Stimulated activated CD8-positive, alpha-beta memory T cell treated with anti-CD3 and anti-CD28 coated beads, Interleukin-15, amount 100 ng/mL, for 48 hours (primary cell): ENCODE data around the gene ZDHHC18.
"Not testable (repeated sequence)": the region's sequence is repeated elsewhere in the genome, so short reads cannot be mapped to it uniquely, and the experiment has no call there.

Experiments used
- DNase-seq, 2 donors: peaks; one replicate each; pipeline ENCODE4 v3.0.0-alpha.2; 2020; ENCODE audit warnings: low read depth in 2 of 2

ZDHHC18 gene

DNA sequence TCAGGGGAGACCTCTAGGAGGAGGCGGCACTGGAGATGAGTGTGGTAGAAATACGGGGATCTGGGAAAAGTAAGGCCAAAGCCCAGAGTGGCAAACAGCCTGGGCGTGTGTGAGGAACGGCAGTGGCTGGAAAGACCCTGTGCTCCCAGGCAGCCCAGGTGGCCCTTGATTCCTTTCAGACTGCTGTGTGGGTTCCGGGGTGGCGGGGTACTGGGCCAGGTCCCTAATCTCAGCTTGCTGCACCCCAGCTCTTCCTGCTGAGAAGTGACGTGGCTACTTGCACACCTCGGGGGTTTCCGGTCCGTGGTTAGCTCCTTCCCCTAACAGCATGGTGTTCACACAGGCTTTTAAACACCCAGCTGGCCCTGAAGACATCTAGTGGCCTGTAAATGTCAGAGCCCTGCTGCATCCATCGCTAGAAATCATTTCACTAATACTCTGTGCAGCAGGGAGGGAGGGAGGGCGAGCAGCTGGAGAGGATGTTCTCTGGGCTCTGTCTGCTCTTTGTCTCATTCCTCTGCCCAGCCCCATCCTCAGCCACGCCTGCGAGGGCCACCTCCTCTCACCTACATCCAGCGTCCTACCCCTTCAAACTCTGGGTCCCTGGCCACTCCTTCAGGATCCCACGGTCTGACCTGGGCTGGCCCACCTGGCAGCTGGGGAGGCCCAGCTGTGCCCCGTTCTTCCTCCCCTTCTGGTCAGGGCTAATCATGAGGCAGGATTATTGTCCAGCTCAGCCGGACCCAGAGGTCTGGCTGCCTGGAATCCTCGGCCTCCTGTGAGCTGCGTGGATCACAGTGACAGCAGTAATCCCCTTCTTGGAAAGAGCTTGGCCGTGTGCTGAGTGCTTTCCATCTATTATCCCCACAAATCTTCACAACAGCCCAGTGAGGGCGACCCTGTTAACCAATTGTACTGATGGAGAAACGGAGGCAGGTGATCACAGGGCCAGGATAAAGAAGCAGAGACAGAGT is 7.2 kb downstream of the ZDHHC18 start:
- peak; percentile 78 to 79 for DNase-seq

DNA sequence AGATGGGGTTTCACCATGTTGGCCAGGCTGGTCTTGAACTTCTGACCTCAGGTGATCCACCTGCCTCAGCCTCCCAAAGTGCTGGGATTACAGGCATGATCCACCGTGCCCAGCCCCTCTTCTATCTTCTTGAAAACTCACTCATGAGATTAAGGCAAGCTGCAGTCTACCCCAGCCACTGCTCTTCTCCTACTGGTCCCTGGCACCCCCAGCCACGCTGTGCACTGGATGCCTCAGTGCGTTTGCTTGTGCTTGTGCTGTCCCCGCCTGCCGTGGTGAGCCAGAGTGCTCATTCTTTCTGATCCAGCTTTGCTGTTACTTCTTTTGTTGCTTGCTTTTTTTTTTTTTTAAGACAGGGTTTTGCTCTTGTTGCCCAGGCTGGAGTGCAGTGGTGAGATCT is 11.2 kb downstream of the ZDHHC18 start:
- not testable (repeated sequence) for DNase-seq

DNA sequence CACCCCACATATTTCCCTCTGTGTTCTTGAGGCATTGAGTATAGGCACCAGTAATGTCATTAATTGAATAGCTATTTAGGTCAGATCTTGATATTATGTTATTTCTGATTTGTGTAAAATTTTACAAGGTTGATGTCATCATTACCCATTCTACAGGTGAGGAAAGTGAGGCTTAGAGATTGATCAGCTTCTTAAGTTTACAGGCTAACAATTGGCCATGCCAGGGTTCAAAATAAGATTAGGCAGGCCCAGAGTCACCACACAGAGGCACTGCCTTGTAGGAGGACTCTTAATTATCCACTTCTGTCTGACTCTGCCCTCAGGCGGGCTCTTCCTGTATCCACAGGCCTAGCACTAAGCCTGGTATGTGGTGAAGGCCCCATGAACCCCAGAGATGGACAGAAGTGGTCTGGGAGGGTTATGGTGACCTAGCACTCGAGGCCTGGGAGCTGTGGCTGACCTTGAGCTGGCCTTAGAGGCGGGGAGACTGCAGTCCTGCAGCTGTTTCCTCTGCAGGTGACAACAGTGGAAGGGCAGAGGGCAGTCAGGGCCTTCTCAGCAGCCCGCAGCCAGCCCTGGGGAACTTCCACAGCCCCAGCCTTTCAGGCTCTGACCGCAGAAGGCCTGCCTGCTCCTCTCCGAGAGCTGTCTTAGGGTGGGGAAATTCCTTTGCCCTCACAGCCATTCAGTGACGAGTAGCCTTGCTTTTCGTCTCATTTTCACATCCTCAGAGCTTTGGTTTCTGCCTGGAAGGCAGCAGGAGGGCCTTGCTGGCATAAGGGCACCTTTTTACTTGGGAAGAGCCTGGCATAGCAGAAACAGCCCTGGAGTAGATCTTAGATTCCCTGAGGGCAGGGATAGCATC is 12.2 kb downstream of the ZDHHC18 start:
- peak; percentile 45 to 49 for DNase-seq

DNA sequence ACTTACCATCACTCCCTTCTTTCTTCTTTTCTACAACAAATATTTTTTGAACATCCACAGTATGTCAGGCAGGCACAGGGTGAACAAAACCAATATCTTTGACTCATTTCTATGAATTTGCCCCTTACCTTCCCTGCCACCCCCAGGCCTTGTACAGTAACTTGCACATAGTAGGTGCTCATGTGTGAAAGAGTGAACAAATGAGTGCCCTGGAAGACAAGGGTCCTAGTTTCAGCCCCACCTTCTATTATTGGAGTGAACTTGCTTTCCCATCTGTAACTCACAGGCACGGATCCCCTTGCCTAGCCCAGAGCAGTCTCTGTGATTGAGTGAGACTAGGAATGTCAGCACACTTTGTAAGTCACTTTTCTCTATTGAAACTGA is 12.8 kb downstream of the ZDHHC18 start:
- no peak for DNase-seq

DNA sequence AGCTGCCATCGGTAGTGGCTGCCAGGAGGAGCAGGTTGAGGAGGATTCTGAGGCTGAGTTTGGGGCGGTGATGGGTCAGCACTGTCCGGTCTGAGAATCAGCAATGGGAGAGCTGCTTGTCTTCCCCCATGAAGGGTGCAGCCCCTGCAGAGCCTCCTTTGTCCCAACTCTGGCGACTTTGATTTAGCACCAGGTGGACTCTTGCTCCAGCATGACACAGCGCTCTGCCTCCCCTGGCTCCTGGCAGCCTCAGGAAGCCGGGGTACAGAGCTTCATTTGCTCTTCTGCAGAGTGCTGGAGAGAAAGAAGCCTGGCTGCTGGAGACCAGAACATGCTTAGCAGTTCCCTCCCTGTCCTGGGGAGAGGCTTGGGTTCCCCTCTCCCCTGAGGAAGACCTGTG is 13.3 kb downstream of the ZDHHC18 start:
- no peak for DNase-seq

DNA sequence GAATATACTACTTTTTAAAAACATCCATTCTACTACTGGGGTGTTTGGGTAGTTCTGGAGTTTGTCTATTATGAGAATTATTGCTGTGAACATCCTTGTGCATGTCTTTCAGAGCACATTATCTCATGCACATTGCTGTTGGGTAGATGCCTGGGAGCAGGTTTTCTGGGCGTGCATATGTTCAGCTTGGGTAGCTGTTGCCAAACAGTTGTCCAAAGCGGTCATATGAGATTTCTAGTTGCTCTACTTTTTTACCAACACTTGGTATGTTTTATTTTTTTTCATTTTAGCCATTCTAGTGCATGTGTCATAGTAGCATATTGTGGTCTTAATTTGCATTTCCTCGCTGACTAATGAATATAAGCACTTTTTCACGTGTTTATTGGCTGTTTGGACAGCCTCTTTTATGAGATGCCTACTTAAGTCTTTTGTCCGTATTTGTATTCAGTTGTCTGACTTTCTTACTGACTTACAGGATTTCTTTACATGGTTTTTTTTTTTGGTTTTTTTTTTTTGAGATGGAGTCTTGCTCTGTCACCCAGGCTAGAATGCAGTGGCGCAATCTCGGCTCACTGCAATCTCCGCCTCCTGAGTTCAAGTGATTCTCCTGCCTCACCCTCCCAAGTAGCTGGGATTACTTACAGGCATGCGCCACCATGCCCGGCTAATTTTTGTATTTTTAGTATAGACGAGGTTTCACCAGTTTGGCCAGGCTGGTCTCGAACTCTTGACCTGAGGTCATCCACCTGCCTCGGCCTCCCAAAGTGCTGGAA is 18.1 kb downstream of the ZDHHC18 start:
- no peak for DNase-seq

DNA sequence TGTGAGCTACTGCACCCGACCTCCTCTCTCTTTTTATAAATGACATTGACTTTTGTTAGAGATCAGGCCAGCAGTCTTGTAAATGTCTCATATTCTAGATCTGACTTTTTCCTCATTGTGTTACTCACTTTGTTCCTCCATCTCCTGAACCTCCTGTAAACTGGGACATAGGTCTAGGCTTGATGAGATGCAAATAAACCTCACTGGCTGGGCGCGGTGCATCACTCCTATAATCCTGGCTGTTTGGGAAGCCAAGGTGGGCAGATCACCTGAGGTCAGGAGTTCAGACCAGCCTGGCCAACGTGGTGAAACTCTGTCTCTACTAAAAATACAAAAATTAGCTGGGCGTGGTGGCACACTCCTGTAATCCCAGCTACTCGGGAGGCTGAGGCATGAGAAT is 21.3 kb downstream of the ZDHHC18 start:
- not testable (repeated sequence) for DNase-seq

DNA sequence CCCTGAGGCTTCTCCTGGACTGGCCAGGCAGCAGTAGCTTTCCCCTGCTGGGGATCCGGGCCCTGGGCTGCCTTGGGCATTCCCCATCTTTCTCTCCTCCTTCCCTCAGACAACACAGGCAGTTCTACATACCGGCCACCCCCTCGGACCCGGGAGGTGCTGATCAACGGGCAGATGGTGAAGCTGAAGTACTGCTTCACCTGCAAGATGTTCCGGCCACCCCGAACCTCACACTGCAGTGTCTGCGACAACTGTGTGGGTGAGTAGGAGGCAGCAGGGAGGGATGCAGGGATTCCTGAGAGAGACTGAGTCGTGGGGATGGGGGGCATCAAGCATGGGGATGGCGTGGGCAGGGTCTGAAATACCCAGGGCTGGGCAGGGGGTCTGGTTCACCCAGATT is 22.0 kb downstream of the ZDHHC18 start:
- DNase-seq, result no peak

DNA sequence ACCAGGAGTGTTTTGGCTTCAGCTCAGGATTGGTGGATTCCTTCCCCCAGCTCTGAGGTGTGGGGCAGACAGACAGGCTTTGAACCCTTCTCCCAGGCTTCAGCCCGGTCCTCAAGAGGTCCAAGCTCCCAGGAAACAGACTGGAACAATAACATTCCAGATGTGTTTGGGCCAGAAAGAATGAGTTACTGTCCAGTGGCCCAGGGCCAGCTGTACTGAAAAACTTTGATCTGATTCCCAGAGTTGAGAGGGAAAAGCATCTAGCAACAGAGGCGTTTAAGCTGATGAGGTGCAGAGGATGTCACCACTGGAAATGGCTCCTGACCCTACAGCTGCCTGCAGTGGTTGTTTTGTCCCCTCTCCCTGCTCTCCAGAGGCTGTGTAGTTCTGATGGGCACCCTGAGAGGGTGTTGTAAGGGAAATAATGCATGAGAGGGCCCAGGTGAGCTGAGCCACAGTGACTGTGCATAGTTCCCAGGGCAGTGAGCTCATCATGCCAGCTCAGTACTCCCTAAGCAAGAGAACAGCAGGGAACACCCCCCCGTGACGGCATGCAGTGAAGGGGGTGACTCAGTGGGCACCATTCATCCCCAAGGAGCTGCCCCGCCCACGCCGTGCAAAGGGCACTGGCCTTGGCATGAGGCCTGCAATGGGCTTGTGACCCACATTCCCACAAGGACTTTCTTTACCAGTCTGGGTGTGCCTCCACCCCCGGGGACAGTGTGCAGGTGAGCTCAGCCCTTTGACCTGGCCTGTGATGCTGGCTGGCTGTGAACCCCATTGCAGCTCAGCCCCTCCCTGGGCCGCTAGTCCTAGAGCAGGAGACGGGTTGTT is 22.7 kb downstream of the ZDHHC18 start:
- no peak for DNase-seq

DNA sequence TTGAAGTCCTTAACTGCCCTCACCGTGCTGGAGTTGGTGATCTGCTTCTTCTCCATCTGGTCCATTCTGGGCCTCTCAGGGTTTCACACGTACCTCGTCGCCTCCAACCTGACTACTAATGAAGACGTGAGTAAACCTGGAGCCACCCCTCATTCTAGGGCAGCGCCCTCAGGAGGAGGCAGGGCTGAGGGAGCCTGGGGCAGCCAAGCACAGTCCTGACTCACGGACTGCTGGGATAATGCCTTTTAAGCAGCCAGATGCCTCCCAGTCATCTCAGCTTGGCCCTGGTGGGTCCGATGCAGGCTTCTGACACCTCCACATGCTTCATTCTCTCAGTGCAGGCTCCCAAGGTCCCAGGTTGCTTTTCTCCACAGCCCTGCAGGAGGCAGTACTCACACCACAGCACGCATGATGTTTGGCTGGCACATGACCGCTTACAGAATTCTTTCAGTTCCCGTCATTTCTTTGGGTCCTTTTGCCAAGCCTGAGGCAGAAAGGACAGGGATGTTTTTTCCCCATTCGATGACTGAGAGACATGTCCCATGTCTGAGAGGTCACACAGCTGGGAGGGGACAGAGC is 24.7 kb downstream of the ZDHHC18 start:
- no peak for DNase-seq

DNA sequence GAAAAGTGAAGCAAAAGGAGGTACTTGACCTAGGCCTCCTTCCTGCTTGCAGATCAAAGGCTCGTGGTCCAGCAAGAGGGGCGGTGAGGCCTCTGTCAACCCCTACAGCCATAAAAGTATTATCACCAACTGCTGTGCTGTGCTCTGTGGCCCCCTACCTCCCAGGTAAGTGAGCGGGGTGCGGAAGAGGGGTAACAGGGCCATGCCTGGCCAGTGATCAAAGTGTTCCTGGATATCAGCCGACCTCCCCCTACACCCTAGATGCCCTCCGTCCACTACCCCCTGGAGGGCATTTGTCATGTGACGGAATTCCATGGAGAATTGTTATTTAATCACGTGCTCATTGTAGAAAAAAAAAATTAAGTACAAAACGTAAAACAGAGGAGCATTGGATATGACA is 26.2 kb downstream of the ZDHHC18 start:
- no peak for DNase-seq

DNA sequence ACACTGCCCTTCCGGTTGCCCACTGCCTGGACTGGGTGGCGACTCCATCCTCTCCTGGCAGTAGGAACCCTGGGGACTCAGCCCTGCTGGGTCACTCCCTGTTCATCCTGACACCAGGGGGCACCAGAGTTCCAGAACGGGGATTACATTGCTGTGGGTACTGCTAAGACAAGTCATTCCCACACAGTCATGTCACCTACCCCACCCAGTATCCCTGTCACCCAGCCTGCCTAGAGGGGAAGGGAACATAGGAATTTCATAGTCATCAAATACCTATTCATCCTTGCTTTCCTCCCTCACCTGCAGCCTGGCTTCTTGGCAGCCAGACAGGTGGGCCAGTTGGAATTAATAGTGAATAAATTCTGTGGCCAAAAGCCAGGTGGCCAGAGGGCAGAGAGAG is 26.7 kb downstream of the ZDHHC18 start:
- peak; percentile 36 to 60 for DNase-seq

DNA sequence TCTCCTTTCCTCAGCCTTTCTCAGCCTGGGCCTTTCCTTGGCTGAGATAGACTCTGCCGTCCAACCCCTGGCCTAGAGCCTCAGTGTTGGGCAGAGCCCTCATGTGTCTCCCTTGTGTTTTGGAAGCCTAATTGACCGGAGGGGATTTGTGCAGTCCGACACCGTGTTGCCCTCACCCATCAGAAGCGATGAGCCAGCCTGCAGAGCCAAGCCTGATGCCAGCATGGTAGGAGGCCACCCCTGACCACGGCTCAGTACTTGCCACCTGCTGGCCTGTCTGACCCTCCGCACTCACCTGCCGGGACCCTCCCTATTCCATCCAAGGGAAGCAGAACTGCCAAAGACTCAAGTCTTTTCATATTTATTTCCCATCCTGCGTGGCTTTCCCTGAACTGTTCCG is 27.1 kb downstream of the ZDHHC18 start:
- no peak for DNase-seq

DNA sequence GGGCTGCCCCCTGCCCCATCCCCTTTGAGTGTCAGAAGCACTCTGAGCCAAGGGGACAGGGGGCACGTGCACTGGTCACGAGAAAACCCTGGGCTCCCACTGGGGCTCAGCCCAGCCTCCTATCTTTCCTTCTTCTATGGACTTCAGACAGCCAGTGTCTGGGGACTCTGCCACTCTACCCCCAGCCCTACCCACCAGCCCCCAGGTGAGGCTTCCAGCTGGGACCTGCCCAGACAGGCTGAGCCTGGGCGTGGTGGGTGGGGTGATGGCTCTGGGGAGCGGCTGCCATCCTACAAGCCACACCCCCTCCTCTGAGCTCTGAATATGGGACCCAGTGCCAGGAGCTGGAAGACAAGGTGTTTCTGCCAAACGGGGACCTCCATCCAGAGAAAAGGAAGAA is 28.4 kb downstream of the ZDHHC18 start:
- no peak for DNase-seq

DNA sequence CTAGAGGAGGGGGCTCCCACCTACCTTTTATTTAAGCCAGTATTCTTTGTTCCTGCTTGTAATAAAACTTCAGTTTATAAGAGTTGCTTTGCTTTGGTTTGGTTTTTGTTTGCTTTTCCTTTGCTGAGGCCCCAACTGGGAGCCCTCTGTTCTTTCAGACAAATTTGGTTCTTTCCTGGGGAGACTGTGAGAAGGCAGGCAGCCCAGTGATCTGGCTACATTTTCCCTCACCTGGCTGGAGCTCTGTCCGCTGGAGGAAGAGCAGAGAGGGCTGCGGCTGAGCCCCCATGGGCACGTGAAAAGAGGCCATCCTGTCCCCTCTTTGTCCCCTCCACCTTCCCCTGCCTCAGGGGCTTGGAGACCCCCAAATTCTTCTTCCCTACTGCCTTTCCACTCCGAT is 29.1 kb downstream of the ZDHHC18 start:
- DNase-seq, result no peak

DNA sequence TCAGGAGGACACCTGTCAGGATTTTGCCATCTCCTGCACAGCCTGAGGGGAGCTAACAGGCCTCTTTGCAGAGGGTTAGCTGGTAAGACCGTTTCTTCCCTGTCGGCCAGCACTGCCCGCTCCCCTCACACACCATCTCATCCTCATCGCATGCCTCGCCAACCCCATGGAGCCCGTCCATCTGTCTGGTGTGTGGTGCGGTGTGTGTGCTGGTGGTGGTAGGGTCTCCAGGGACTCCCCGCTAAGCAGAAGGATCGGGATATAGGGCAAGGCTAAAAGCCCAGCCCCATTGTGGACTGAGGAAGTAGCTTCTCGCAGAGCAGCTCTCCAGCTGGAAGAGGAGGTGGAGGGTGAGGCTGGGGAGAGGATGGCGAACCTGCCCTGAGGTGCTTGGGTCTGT is 29.7 kb downstream of the ZDHHC18 start:
- DNase-seq, result no peak

DNA sequence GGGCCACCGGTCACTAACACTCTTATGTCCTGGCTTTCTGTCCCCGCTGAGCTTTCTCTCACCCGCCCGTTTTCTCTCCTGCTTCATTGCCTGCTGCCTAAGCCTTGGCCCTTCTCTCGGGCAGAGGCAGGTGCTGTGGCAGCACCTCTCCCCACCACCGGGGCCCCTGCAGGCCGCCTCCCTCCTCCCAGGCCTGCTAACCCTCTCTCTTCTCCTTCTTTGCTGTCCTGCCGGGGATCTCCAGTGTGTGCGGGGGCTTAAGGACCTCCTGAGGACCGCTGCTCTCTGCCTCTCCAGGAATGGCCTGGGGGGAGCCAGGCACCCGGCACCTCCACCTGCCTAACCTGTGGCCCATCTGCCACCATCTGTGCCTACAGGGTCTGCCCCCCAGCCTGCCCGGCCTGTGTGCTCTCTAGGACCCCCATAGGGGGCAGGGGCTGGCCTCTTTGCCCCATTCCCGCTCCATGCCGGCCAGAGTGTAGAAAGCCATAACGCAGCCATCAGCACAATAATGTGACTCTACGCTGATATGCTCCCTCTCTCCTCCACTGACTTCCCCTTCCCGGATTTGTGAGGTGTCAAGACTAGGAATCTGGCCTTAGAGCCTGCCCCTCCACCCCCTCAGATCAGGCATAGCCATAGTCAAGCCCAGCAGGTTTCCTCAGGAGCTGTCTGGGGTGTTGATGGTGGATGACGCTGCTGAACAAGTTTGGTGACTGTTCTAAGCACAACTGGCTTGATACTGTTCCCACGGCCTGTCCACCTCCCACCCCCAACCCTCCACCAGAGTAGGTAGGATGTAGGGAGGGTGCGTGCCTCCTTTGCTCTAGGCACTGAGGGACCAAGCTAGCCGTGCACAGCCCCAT is 30.3 kb downstream of the ZDHHC18 start:
- no peak for DNase-seq

DNA sequence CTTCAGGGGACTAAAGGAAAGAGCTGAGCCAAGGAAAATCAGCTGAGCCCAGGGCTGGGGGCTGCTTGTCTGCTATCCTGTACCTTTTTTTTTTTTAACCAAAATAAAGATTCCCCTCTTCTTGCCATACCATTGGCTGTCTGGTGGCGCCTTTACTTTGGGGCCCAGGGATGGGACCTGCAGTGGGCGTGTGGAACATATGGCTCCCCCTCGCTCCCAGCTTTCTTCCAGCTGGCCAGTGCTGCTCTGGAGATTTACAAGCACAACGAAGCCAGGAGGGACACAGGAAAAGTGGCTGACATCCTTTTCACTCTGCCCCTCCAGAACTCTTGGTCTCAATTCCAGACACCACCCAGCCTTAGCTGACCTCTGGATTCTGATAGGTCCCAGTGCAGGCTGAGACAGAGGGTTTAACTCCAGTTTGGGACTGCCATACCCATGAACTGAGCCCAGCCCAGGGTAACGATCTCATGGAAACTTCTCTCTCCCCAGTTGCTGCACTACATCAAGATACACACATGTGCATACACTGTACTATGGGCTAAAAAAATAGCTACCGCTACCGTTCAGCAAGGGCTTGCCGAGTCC is 31.1 kb downstream of the ZDHHC18 start:
- DNase-seq, result no peak

DNA sequence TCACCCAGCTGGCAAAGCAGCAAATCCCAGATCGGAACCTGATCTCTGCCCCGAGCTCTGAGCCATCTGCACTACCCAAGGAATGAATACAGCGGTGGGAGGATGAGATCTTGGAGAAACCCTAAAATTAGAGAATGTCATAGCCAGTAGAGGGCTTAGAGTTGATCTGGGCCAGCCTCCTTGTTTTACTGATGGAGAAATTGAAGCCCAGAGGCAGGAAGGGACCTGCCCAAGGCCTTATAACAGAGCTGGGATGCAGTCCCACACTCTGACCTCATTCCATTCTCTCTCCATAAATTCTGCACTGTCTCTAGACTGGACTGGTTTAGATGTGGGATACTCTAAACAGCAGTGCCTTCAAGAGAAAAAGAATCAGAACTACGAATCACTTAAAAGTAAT is 31.7 kb downstream of the ZDHHC18 start:
- DNase-seq, result no peak
